Effector CD8-positive, alpha-beta T cell (primary cell): Measurements from ENCODE around the gene PGC.
A peak's percentile ranks its signal among the peaks of the same experiment; 100 is the strongest.

Source experiments
- DNase-seq: peaks from one replicate; lab custom pipeline; 2025; lab: John Stamatoyannopoulos, UW

PGC gene

DNA sequence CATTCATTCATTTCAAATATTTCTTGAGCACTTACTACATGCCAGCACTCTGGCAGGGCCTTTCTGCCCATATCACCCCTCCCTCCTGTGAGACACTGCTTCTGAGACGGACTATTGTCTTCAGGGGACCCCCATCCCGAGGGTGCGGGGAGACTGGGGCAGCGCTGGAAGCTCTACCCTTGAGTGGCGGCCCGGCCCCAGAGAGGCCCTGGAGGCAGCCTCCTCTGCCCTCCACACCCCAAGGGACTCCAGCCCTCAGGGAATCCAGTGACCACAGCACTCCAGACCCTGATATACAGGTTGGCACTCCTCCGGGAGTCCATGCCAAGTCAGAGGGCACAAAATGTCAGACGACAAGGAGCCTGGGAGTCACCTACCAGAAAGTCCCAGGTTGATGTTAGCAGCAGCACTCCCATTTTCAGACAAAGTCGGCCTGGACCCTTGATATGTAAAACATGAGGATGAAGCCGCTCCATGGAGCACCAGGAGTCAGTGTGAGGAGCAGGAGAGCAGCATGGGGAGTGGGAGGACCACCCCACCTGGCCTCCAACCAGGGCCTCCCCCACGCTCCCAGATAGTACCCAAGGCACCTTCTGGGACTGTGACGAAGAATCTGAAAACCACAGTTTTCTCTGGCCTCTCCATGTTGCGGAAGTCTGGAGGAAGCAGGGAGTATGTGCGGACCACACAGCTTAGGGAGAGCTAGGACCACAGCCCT, 32.5 kb downstream of the PGC start:
- DNase-seq, result no peak

DNA sequence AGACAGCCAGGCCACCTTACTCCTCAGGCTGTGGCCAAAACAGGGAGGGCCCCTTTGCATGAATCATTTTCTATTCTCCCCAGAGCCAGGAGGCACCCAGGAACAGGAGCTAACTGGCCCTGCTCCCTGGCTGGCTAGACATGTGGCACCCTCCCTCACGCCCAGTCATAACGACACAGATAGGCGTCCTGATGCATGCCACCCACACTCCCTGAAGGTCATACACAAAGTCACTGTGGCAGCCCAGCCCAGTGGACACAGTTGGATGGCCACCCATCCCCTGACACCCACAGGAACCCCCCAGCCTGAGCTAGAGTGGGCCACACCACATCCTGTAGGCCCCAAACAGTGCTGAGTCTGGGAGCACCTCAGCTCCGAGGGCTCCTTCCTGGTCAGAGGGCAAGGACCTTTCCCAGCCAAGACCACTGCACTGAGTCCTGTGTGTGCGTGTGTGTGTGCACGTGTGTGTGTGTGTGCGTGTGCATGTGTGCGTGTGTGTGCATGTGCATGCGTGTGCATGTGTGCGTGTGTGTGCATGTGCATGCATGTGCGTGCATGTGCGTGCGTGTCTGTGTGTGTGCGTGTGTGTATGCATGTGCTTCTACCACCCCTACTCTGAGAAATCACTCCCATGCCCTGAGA, 33.4 kb downstream of the PGC start:
- DNase-seq, result no peak

DNA sequence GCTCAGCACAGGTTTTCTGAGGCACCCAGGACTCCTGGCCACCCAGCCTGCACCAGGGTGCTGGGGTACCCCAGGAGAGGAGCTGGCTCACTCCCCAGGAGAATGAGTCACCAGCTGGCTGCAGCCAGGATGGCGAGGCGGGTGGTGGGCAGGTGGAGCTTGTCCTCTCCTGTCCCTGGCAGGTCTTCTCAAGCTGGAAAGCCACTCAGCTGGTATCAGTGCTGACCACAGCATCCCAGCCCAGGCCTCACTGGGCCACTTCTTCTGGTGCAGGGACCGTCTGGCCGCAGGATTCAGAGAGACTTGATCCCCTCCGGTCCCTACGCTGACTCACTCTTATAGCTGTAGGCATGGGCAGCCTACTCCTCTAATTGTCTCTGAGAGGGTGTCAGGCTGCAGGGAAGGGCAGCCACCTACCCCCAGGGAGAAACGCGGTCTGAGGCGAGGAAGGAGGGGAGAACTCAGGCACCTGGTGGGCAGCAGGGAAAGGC, 34.0 kb downstream of the PGC start:
- no peak for DNase-seq

DNA sequence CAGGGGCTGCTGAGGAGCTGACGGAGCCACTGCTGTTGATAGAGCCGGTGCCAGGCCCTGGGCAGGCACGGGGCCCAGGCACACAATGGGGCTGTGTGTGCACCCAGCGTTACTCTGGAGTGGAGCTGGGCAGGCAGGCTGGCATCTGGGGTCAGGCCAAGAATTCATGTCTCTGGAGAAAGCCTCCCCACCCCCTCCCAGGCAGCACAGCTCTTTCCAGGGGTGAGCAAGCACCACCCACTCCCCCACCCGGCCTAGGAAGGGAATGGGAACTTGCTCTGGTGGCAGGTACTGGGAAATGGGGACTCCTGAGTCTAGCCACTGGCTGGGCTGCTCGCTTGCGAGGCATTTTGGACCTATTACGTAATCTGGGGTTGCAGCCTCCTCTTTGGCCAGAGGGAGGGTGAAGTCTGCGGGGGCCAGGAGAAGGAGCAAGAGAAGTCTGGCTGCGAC, 34.5 kb downstream of the PGC start:
- no peak for DNase-seq

DNA sequence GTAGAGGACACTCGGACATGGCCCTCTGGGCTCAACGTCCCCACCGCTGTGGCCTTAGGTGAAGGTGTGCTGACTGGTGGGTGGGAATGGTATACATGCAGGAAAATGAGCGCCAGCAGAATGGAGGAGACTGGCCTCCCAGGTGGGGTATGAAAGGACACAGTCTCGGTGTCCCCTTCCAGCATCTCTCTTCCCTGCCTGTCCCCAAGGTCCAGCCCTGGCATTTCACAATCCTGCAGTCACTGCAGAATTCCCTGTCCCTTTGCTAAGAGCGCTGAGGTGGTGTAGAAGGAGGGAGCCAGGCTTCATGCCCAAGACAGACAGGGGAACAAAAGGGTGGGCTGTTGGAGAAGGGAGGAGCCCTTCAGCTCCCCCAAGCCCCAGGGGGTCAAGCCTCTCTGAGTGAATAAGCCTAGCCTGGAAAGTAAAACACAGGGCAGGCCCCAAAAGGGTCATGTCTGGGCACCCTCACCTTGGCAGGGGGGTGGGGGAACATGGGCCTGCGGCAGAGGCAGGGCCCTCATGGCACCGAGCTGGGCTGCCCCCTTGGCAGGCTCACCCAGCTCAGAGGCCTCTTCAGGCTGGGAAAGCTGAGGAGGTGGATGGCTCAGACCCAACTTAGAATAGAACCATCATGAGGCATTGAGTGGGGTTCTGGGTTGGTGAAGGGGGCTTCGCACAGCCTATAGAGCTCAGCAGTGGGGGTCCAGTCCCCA, 35.7 kb downstream of the PGC start:
- no peak for DNase-seq

DNA sequence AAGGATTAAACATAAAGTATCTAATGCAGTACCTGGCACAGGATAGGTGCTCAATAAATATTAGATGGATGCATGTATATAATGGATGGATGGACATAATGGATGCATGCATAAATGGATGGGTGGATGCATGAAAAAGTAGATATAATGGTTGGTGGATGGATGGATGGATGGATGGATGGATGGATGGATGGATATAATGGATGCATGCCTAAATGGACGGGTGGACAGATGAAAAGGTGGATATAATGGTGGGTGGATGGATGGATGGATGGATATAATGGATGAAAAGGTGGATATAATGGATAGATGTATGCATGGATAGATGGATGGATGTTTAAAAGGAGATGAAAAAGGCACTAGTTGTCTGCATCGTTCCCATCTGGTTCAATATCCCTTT, 37.8 kb downstream of the PGC start:
- DNase-seq, result no peak

DNA sequence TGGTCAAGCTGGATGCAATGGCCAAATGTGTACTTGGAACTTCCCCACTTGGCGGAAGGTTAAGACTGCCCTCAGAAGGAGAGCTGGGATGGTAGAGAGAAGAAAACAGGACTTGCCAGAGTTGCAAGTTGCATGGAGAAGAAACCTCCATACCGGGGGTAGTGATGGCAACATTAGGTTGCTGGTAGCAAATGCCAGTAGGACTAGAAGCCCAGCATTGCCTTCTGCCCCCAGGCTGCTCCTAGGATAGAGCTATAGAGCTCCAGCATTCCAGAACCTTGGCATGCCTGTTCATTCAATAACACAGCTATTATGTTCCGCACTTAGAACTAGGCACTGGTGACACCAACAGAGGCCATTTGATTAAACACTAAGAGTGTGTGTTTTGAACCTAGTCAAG, 38.3 kb downstream of the PGC start:
- no peak for DNase-seq

DNA sequence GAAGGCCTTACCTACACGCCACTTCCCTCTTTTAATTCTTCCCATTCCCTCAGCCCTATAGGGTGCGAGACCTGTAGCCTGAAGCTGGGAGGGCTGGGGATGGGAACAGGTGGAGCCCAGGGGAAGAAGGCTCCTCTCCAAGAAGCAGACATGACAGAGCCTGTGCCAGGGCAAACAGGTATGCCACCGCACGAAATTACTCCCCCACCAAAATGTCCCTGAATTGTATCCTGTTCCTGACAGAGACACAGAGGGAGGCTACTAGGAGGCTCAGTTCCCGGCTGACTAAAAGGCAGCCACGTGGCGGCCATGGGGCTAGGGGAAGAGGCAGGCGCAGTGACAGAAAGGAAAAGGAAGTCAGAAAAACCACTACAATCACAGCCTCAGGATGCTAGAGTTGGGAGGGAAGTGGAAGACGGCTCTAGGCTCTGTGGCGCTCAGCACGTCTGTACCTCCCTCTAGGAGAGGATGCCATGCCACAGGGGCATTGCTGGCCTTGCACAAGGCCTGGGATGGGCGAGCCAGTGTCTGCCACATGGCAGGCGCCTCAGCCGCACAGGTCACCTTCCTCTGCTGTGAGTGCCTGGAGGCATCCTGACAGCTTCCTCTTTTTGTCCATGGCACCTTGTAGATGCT, 39.5 kb downstream of the PGC start:
- no peak for DNase-seq

DNA sequence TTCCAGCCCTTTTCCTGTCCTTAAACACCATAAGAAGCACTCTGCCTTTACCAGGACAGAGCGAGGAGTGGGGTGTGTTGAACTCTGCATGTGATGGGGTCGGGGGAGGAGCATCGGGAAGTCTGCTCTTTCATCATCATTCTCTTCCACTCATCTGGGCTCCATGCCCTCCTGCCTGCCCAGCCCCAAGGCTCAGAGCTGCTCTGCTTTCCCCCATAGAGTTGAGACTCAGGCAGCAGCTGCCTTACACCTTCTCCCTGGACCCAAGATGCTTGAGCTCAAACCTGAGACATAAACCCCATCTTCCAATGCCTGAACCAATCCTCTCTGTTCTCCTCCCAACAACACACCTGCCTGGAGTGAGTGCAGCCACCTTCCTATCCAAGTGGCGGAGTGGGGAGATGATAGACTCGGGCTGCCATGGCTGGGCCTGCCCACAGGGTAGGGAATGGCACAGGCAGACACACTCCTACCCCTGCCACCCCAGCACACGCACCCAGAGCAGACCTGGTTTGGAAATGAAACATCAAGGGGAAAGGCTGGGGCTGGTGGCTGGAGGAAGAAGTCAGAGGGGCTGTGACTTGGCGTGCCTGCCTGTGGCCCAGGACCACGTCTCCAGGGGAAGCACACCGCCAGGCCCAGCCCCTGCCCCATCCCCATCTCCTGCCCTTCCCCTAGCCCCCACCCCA, 40.2 kb downstream of the PGC start:
- DNase-seq, result no peak

DNA sequence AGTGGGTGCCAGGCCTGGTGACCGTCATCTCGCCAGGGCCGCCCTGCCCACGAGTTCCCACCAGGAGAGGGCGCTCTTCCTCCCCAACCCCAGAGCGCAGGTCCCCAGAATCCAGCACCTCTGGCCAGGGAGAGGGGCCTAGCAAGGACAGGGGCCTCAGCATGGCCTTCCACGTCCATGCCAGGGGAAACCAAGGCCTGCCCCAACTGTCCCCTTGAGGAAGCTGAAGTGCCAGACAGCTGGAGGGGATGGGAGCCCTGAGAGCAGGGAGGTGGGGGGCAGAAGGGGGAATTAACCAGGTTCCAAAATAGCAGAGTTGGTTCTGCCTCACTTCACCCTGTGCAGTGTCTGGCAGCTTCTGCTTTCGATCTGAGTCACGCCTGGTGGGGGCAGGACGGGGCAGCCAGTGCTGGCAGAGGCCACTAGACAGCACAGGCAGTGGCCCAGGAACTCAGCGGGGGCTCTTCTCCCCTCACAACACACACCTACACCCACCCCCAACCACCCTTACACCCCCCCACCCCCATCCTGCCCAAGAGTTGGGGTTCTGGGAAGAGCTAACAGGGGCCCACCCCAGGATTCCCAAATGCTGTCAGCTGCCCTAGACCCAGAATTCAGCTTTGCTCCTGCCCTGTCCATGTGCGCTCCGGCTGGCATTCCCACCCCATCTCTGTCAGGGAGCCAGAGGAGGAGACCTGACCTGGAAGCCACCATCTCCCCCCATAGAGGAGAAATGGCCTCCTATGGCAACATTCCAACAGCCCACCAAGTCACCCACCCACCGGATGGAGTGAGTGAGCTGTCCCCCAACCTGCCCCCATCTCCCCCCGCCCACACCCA, 41.0 kb downstream of the PGC start:
- DNase-seq, result no peak

DNA sequence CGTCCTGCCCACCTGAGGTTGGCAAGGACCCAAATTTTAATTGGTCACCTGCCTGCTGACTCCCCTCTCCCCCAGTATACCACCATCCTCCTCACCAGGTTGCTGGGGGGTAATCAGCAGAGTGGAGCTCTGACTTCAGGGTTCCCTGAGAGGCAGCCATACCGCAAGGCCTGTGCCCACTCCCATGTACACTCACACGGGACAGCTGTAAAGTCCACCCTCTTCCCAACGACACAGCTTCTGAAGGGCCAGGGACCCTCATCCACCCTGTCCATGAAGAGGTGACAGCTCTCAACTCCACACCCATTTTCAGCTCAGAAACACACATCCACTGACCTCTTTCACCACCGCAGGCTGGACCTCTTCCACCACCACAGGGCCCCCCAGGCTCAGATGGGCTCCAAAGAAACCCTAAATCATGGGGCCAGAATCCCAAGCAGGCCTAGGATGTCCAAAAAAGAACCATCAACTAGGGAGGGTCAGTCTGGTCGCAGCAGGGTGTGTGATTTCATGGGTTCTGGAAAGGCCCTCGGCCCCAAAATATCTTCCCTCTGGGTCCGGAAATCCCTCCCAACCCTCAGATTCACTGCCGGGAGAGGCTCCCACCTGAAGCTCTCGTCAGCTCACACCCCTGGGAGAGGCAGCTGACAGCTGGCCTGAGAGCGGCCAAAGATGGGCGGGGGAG, 41.7 kb downstream of the PGC start:
- DNase-seq, result no peak

DNA sequence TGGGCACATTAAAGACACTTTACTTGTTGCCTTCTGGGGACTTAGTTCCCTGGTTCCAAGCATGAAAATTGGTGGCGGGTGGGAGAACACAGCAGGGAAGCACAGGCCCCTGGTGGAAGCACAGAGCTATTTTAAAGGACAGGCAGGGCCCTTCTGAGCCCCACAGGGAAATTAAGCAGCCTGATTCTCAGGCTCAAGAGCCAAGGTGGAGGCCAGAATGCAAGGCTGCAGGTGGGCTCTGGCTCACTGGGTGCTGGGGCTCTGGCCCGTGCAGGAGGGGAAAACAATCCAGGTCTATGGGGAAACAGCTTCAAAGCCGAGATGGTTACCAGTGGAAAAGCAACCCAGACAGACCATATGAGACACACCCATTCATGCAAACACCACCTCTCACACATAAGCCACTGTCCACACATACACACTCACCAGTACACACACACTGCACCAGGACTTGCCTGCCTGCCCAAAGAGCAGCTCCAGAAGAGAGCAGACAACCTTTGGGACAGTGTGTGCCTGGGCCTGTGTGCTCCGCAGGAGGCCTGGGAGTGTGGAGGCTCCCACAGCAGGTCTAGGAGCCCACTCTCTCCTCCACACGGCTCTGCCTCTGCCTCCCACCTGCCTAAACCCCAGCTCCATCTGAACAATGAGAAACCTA, 42.4 kb downstream of the PGC start:
- DNase-seq, result no peak

DNA sequence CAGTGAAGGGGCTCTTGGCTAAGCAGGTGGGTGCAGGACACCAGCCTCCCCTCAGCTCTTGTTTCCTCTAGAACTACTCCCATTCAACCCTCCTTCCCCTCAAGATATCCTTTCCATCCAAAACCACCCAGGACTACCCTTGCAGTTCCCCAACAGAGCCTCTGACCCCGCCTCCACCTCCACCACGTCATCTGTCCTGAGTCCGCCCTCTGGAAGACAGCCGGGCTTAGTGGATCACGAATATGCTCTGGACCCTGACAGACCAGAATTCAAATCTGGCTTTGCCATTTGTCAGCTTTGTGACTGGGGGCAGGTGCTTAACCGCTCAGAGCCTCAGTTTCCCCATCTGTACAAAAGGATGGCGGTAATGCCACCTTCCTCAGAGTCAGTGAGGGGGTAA, 43.2 kb downstream of the PGC start:
- no peak for DNase-seq

DNA sequence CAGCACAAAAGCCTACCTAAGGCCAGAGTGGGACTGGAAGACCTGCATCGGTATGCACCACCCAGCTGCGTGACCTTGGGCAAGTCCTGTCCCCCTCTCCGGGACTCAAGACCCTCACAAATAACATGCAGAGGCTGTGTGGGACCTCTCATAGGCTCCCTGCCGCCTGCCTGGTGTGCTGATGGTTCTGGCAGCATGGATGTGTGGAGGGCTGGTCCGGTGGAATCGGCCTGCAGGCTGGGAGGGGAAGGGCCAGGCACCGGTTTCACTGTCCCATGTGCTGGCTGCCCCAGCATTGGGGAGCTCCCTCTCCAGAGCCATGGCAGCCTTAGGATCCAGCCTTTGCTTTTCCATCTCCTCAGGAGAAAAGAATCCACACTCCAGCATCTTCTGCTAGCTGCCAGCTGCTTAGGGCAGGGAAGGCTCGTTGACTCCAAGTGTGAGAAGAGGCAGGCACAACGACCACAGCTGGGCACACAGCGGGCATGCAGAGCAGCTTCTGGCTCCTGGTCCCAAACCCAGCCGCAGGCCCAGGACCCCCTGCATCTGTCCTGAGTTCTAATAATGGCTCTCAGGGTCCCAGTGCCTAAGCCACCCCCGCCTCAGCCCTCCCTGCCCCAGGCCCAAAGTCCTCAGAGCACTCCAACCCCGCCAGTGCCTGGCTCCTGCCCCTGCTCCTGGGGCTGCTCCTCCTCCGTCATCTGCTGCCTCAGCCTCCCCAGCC, 44.3 kb downstream of the PGC start:
- no peak for DNase-seq

DNA sequence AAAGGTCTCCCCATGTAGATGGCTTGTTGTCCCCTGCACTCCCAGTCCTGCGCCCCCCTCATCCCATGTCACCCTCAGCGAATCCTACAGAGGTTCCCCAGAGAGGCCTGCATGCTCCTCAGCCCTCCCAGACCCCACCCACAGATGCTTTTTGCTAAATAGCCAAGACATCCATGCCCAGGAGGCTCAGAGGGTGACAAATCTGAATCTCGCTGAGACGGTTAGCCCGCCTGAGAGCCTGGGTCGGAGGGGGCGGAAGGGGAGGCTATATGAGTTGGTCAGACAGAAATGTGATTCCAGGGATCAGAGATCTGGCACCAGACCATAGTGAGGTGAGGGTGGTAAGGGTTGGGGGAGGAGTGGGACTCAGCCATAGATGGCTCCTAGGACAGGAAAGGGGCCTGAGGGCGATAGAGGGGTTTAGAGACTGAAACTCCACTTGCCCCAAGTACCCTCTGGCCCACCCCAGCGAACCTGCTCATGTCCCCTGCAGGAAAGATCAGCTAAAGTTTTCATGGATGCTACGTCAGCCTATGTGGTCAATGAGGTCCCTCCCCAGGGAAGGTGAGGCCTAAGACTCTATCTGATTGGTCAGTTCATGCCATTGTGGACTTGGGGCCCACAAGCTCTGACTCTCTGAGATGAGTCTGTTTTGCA, 45.0 kb downstream of the PGC start:
- peak; percentile 6 for DNase-seq

DNA sequence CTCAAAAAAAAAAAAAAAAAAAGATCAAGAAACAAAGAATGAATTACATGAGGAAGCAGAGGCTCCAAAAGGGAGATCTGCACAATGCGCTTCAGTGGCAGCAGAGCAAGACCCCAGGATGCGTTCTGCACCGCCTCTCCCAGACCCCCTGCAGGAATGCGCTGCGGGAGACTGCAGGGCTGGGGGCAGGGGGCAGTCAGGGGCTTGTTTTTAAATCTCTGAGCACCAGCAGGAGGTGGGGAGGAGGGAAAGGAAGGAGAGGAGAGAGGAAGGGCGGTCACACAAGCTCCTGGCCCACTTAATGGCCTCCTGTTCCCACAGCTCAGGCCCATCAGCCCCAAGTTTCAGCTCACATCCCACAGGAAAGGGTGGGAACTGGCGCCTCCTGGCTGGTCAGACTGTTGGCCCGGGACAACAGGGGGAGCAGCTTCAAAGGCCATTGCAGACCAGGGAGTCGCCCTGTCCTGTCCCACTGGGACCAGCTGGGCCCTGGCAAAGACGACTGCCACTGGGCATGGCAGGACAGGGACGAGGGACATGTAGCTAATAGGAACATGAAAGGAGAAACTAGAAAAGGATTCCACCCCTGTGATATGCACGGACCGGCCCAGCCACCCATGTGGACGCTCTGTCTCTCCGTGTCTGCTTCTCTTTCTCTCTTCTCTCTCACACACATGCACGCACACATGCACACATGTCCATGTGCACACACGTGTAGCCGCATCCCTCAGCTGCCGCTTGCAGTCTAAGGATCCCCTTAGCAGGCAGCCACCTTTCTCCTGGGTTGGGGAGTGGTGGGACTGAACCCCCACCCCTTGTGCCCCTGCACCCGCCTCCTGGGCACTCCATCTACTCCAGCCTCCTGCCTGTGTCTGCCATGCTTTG, 46.5 kb downstream of the PGC start:
- DNase-seq, result no peak

DNA sequence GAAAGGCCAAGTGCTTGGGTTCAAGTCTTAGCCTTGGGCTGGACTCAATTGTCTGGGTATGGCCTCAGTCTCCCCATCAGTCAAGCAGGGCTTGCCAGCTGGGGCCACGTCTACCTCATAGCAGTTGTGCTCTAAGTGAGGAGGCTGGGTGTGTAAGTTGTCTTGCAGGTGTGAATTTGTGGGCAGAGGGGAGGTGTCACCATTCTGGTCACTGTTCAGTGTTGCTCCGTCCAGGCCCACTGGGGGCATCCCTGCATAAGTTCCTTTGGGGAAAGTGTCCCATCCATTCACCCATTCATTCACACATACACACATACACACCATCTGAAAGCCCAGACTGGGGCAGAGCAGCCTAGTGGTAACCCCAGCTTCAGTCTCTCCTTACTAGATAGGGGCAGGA, 48.1 kb downstream of the PGC start:
- no peak for DNase-seq
